OCI-LY3 (cell line): ENCODE measurements around the gene PSMC6.
A peak's percentile ranks its signal among the peaks of the same experiment; 100 is the strongest.

Experiments used
- H2AFZ ChIP-seq: fragments of 200-600, 300-600 bp; shearing (Covaris generic); 2 replicates; pipeline ENCODE4 v1.6.0; 2014; ENCODE audit warnings: antibody characterized with exemption, low read depth, low read length
- H3K27ac ChIP-seq: fragments of 200-600, 300-600 bp; sonication (generic); 2 replicates; pipeline ENCODE4 v1.5.1; 2014; ENCODE audit warnings: mild to moderate bottlenecking, low read length, moderate library complexity, mixed read lengths
- H3K27me3 ChIP-seq: fragments of 200-600, 300-600 bp; sonication (generic); 2 replicates; pipeline ENCODE4 v1.6.1; 2014; ENCODE audit warnings: low read depth, low read length, mixed read lengths
- H3K36me3 ChIP-seq: fragments of 200-600, 300-600 bp; sonication (generic); replicated peaks from 2 replicates; pipeline ENCODE3; 2014; ENCODE audit warnings: low read depth, low read length, mixed read lengths
- H3K4me1 ChIP-seq: fragments of 300-600, 200-600 bp; sonication (generic); 2 replicates; pipeline ENCODE4 v1.6.1; 2014; ENCODE audit warnings: low read length, mixed read lengths
- H3K4me2 ChIP-seq: fragments of 200-600, 300-600 bp; sonication (generic); 2 replicates; pipeline ENCODE4 v1.6.1; 2014; ENCODE audit warnings: low read length, mixed read lengths
- H3K4me3 ChIP-seq: fragments of 300-600, 200-600 bp; sonication (generic); 2 replicates; pipeline ENCODE4 v1.5.1; 2014; ENCODE audit warnings: antibody characterized with exemption, mild to moderate bottlenecking, low read length, moderate library complexity
- H3K79me2 ChIP-seq: fragments of 300-600, 200-600 bp; shearing (Covaris generic); 2 replicates; pipeline ENCODE4 v1.6.1; 2014; ENCODE audit warnings: mild to moderate bottlenecking, low read length, mixed read lengths
- H3K9ac ChIP-seq: fragments of 300-600, 200-600 bp; shearing (Covaris generic); 2 replicates; pipeline ENCODE4 v1.6.0; 2014; ENCODE audit warnings: mild to moderate bottlenecking, low read length, moderate library complexity
- H3K9me3 ChIP-seq: fragments of 200-600, 300-600 bp; shearing (Covaris generic); 2 replicates; pipeline ENCODE4 v1.6.1; 2014; ENCODE audit warnings: low read length, mixed read lengths; ENCODE audit not compliant: insufficient read depth
- H4K20me1 ChIP-seq: fragments of 200-600, 300-600 bp; sonication (generic); 2 replicates; pipeline ENCODE4 v1.6.1; 2016; ENCODE audit warnings: low read length, mixed read lengths; ENCODE audit not compliant: insufficient read depth
- EZH2phosphoT487 ChIP-seq: fragments of 200-600 bp; shearing (Covaris generic); IDR thresholded peaks from 2 replicates; pipeline ENCODE4 v1.6.1; 2018; ENCODE audit warnings: antibody characterized with exemption, mixed run types, low read depth
- TF ChIP-seq, protein P1 (sequence below): fragments of 200-600, 300-600 bp; sonication (generic); IDR thresholded peaks from 2 replicates; pipeline ENCODE4 v1.5.1; 2014; ENCODE audit warnings: antibody characterized with exemption, low read length, low read depth

The PSMC6 gene

DNA sequence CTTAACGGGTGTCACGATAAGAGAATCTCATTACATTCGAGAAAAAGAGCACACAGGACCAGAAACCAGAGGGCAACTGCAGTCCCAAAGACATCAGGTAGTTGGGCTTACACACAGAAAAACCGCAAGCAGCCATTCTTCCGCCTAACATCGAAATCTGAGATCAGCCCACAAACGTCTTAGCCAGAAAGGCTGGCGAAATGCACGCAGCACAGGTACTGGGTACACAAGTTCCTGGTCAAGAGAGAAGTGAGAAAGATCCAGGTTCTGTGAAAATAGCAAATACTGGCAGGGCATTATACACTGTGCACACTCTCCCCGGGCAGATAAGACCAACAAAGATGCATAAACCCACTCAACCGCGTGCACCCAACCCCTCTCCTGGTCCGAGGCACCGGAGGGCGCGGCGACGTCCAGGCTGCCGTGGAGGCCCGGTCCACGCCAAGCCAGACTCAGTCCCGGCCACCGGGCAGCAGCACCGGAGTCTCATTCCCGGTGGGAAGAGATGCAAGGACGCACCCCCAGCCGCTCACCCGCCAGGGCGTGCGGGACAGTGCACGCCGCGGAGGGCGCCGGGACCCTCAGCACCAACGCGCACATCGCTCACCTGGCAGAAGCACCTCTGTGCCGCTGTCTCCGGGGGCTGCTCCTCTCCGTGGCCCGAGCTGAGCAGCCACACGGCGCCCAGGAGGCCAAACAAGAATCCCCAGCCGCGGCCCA lies 12.1 kb upstream of the PSMC6 start:
- Histone ChIP-seq H2AFZ (peak overlapping the region; percentile 75), H3K9me3 (no peaks in the 10 kb centered on the region), H3K9ac (peak overlapping the region; percentile 81), H3K36me3 (peaks cover 5% of the 10 kb centered on the region), H3K4me1 (peaks cover 11% of the 10 kb centered on the region), H3K27me3 (no peaks in the 10 kb centered on the region), H4K20me1 (peaks cover 38% of the 10 kb centered on the region), H3K79me2 (peaks cover 55% of the 10 kb centered on the region), H3K27ac (peak overlapping the region; percentile 54), H3K4me3 (peak overlapping the region; percentile 80), H3K4me2 (peak overlapping the region; percentile 91)
- no peak for TF ChIP-seq EZH2phosphoT487
- TF ChIP-seq, protein P1, sequence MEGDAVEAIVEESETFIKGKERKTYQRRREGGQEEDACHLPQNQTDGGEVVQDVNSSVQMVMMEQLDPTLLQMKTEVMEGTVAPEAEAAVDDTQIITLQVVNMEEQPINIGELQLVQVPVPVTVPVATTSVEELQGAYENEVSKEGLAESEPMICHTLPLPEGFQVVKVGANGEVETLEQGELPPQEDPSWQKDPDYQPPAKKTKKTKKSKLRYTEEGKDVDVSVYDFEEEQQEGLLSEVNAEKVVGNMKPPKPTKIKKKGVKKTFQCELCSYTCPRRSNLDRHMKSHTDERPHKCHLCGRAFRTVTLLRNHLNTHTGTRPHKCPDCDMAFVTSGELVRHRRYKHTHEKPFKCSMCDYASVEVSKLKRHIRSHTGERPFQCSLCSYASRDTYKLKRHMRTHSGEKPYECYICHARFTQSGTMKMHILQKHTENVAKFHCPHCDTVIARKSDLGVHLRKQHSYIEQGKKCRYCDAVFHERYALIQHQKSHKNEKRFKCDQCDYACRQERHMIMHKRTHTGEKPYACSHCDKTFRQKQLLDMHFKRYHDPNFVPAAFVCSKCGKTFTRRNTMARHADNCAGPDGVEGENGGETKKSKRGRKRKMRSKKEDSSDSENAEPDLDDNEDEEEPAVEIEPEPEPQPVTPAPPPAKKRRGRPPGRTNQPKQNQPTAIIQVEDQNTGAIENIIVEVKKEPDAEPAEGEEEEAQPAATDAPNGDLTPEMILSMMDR = no peak

DNA sequence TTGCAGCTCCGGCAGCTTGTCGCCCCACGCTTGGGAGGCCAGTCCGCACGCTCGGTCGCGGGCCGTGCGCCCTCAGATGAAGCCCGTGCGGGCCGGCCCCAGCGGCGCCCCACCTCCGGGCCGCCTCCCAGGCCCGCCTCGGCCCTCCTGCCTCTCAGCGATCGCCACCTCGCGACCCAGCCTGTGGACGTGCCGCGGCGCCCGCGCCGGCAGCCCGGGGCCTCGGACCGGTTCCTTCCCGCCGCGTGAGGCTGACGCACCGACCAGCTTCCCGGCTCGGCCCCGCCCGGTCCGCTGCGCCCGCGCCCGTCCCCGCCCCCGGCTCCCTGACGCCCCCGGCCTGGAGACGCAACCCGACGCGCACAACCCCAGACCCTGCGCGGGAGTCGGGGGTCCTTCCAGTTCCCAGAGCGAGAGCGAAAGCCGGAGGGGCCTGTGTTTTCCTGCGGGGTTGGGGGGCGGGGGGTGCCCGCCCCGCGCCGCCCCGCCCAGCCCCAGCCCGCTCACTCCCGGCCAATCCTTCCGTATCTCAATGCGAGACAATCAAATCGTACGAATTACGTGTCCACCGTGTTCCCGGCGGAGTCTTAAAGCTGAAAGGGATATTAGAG lies 11.4 kb upstream of the PSMC6 start, which contains the start of gene ERO1A:
Gene ERO1A, minus strand, starts transcription at position 78 of the 611 bp plus-strand sequence. Its CDS starts 77 bp downstream, at position 1.
- Histone ChIP-seq H3K36me3 (peaks cover 5% of the 10 kb centered on the region), H3K27ac (peak within 1 kb of the TSS; percentile 54), H3K4me2 (peak within 1 kb of the TSS; percentile 91), H3K9ac (peak within 1 kb of the TSS; percentile 81), H3K9me3 (no peaks in the 10 kb centered on the region), H4K20me1 (peaks cover 34% of the 10 kb centered on the region), H3K4me3 (peak within 1 kb of the TSS; percentile 80), H3K4me1 (peaks cover 16% of the 10 kb centered on the region), H2AFZ (peak within 1 kb of the TSS; percentile 75), H3K79me2 (peaks cover 49% of the 10 kb centered on the region), H3K27me3 (no peaks in the 10 kb centered on the region)
- TF ChIP-seq EZH2phosphoT487 = no peak
- TF ChIP-seq, protein P1 = no peak

DNA sequence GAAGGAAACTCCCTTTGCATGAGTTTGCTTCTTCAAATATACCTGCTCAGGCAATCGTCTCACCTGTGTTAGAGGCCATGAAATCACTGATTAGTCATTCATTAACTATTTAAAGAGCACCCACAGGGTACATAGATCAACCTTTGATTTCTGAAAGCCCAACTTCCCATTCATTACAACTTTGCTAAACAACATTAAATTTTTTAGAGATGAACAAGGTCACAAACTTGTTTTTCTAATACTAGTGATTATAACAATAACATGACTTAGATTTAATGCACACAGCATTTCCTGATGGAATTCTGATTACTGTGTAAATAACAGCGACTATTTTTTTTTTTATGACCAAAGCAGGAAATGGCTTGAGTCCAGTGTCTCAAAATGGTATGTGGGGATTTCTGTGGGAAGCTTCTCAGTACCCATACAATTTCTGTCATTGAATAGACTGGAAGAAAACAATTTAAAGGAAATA lies 6.3 kb upstream of the PSMC6 start:
- peaks cover 11% of the 10 kb centered on the region; the same call in 1 of the 2 replicates for H3K4me1 ChIP-seq
- no peak overlapping the region for H3K27ac ChIP-seq
- no peaks in the 10 kb centered on the region for H3K36me3 ChIP-seq
- H4K20me1 ChIP-seq = no peaks in the 10 kb centered on the region
- H3K9me3 ChIP-seq = no peaks in the 10 kb centered on the region
- H3K79me2 ChIP-seq = no peaks in the 10 kb centered on the region; the same call in 1 of the 2 replicates
- H3K9ac ChIP-seq = no peak overlapping the region
- H2AFZ ChIP-seq = no peak overlapping the region
- TF ChIP-seq, protein P1 = no peak
- TF ChIP-seq EZH2phosphoT487 = no peak
- no peaks in the 10 kb centered on the region for H3K27me3 ChIP-seq
- H3K4me2 ChIP-seq = no peak overlapping the region
- H3K4me3 ChIP-seq = no peak overlapping the region

DNA sequence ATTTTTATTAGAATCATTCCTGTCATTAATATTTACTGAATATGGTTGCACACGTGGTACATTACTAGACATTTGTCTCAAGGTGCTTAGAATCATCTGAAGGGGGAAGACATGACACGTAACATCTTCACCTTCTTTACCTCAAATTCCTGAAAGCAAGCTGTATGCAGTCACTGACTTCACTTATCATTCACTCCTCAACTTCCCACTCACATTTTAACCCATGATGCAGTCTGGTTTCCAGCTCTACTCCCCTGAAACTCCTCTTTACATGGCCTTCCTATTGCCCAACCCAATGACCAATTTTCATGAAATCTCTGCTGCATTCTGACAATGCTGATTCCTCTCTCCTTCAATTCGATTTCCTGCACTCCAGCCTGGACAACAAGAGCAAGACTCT lies 5.8 kb upstream of the PSMC6 start:
- Histone ChIP-seq H3K27me3 (no peaks in the 10 kb centered on the region), H3K79me2 (no peaks in the 10 kb centered on the region), H4K20me1 (no peaks in the 10 kb centered on the region), H3K36me3 (no peaks in the 10 kb centered on the region), H3K4me2 (no peak overlapping the region), H3K4me3 (no peak overlapping the region), H3K9me3 (no peaks in the 10 kb centered on the region), H2AFZ (no peak overlapping the region; the same call in 1 of the 2 replicates), H3K27ac (no peak overlapping the region), H3K4me1 (peaks cover 11% of the 10 kb centered on the region; the same call in 1 of the 2 replicates), H3K9ac (no peak overlapping the region)
- TF ChIP-seq, protein P1 = no peak
- no peak for TF ChIP-seq EZH2phosphoT487
